HepG2 (cell line): Measurements from ENCODE around the gene JADE2. TPM values are rescaled to one million over a fixed set of nuclear protein-coding genes. Genes with fewer than 3 reads are reported as not detected.

Experiments used
- CERS6 ChIP-seq: sonication (generic); formaldehyde crosslinking; IDR thresholded peaks from 2 replicates; pipeline ENCODE4 v1.5.0; 2020; ENCODE audit warnings: missing genetic modification reagents
- CHD2 ChIP-seq: IDR thresholded peaks from 2 replicates; pipeline ENCODE4 v1.6.1; 2011; ENCODE audit warnings: low read depth, low read length, improper control_type of control experiment
- DBP ChIP-seq: sonication (generic); formaldehyde crosslinking; IDR thresholded peaks from 2 replicates; pipeline ENCODE4 v1.4.0; 2020; ENCODE audit warnings: missing genetic modification reagents; ENCODE audit errors: not compliant biosample characterization
- GATAD1 ChIP-seq: IDR thresholded peaks from 2 replicates; pipeline ENCODE4 v1.6.1; 2016; ENCODE audit warnings: missing genetic modification reagents, missing compliant biosample characterization
- HDAC2 ChIP-seq: sonication (generic); formaldehyde crosslinking; IDR thresholded peaks from 2 replicates; pipeline ENCODE4 v1.4.0; 2020; ENCODE audit warnings: missing genetic modification reagents
- HNRNPK ChIP-seq: fragments of 200-400 bp; formaldehyde crosslinking; IDR thresholded peaks from 2 replicates; pipeline ENCODE4 v1.6.1; 2018; ENCODE audit warnings: low read length, low read depth, moderate library complexity, mild to moderate bottlenecking; ENCODE audit not compliant: poor library complexity, severe bottlenecking
- MXD4 ChIP-seq: IDR thresholded peaks from 2 replicates; pipeline ENCODE4 v1.6.1; 2016; ENCODE audit warnings: mild to moderate bottlenecking, missing biosample characterization, missing genetic modification reagents
- NFIB ChIP-seq: sonication (generic); formaldehyde crosslinking; IDR thresholded peaks from 2 replicates; pipeline ENCODE4 v1.9.0; 2021; ENCODE audit warnings: missing genetic modification reagents, mild to moderate bottlenecking, borderline replicate concordance
- NFKBIZ ChIP-seq: IDR thresholded peaks from 2 replicates; pipeline ENCODE4 v1.6.1; 2018; ENCODE audit warnings: missing genetic modification reagents, missing compliant biosample characterization
- PRDM10 ChIP-seq: sonication (generic); formaldehyde crosslinking; IDR thresholded peaks from 2 replicates; pipeline ENCODE4 v1.4.0; 2020; ENCODE audit warnings: low read depth, missing genetic modification reagents
- SMARCE1 ChIP-seq: fragments of 450-650 bp; IDR thresholded peaks from 2 replicates; pipeline ENCODE4 v1.6.1; 2017; ENCODE audit warnings: borderline replicate concordance
- SRF ChIP-seq: IDR thresholded peaks from 2 replicates; pipeline ENCODE4 v1.6.1; 2011; ENCODE audit warnings: mild to moderate bottlenecking, low read depth, low read length, moderate library complexity
- TBL1XR1 ChIP-seq: fragments of 150-350 bp; IDR thresholded peaks from 2 replicates; pipeline ENCODE4 v1.6.1; 2014; ENCODE audit warnings: borderline replicate concordance, low read length; ENCODE audit not compliant: partially characterized antibody
- TFDP1 ChIP-seq: IDR thresholded peaks from 2 replicates; pipeline ENCODE4 v1.6.1; 2016; ENCODE audit warnings: missing compliant biosample characterization, missing genetic modification reagents, borderline replicate concordance
- ZMYM3 ChIP-seq: sonication (generic); formaldehyde crosslinking; IDR thresholded peaks from 2 replicates; pipeline ENCODE4 v1.5.1; 2020; ENCODE audit warnings: mild to moderate bottlenecking, missing genetic modification reagents
- ZNF383 ChIP-seq: sonication (generic); formaldehyde crosslinking; IDR thresholded peaks from 2 replicates; pipeline ENCODE4 v1.4.0; 2020; ENCODE audit warnings: missing genetic modification reagents, mild to moderate bottlenecking, borderline replicate concordance
- ZNF639 ChIP-seq: conservative IDR thresholded peaks from 2 replicates; pipeline ENCODE4 v1.6.1; 2018; ENCODE audit warnings: missing genetic modification reagents
- ZNF644 ChIP-seq: IDR thresholded peaks from 2 replicates; pipeline ENCODE4 v1.6.1; 2016; ENCODE audit warnings: low read depth
- ZNF792 ChIP-seq: IDR thresholded peaks from 2 replicates; pipeline ENCODE4 v1.6.1; 2016
- ZSCAN31 ChIP-seq: sonication (generic); formaldehyde crosslinking; IDR thresholded peaks from 2 replicates; pipeline ENCODE4 v1.5.0; 2020; ENCODE audit warnings: low read depth, mild to moderate bottlenecking, missing genetic modification reagents
- polyA plus RNA-seq, 8 experiments: library from polyadenylated mRNA; depleted of rRNA in 3 of 8; stranded (reverse) in 7 of 8; unstranded in 1 of 8; fragments of >200 nt; fragmentation: Illumina TruSeq in 4 of 8; extraction: Trizol in 4 of 8; gene quantifications; 2 replicates each; pipeline versions ENCODE4 v1.2.1 to v1.2.3, GENCODE V29; 2011 to 2016; ENCODE audit warnings: low read depth in 4 of 8, missing spikeins in 1 of 8, mixed read lengths in 1 of 8; ENCODE audit not compliant: insufficient read depth in 1 of 8
- total RNA-seq, 5 experiments: library from RNA; depleted of rRNA; stranded (reverse); fragments of >200 nt; fragmentation: Illumina TruSeq; extraction: Trizol; gene quantifications; 2 replicates each; pipeline ENCODE4 v1.2.3, GENCODE V29; 2016; ENCODE audit warnings: low read depth in 1 of 5

The JADE2 gene
- total and polyA plus RNA-seq, 2 of the 13 experiments (the other 11 are each of a cell fraction or from before 2014, with no cell fraction given): 7.5 to 15.1 TPM

GRCh38 chr5:134594336-134594735, 68.9 kb downstream of the JADE2 start (continued):
- TF ChIP-seq PRDM10 (CRISPR knock-in tag): 0 out of 2 replicates have a peak, but pooled peaks have one; percentile 39
- TF ChIP-seq TFDP1: no peak
- no peak for TF ChIP-seq CERS6 (CRISPR knock-in tag)
- TF ChIP-seq ZNF383 (CRISPR knock-in tag): no peak
- TF ChIP-seq SMARCE1: no peak
- TF ChIP-seq HNRNPK: no peak
- TF ChIP-seq ZNF644 (CRISPR knock-in tag): no peak
- no peak for TF ChIP-seq ZNF639 (CRISPR knock-in tag)
- TF ChIP-seq NFIB (CRISPR knock-in tag): no peak
- peak; percentile 59; the same call in 1 of the 2 replicates for TF ChIP-seq HDAC2 (CRISPR knock-in tag)
- TF ChIP-seq TBL1XR1: no peak
- peak; percentile 90 for TF ChIP-seq ZMYM3 (CRISPR knock-in tag)
- TF ChIP-seq SRF: no peak
- TF ChIP-seq CHD2: no peak
- TF ChIP-seq DBP (CRISPR knock-in tag): no peak
- TF ChIP-seq NFKBIZ (CRISPR knock-in tag): no peak
- TF ChIP-seq MXD4: no peak
- no peak for TF ChIP-seq ZNF792 (CRISPR knock-in tag)
- no peak for TF ChIP-seq GATAD1
- no peak for TF ChIP-seq ZSCAN31 (CRISPR knock-in tag)
